GM18951 (cell line): Measurements from ENCODE around the gene EFNA5.

Source experiments
- POLR2A ChIP-seq: IDR thresholded peaks from 4 replicates; pipeline ENCODE4 v1.6.1; 2011; ENCODE audit warnings: mild to moderate bottlenecking; ENCODE audit not compliant: insufficient read length, insufficient read depth; ENCODE audit errors: extremely low read depth
- in situ Hi-C: fragments of 300-500 bp; cut with MboI; formaldehyde crosslinking; loops from one replicate; pipeline ENCODE4 v1.12.0; 2022; ENCODE audit warnings: low sequenced_read_pairs, mixed read lengths, inconsistent platforms; ENCODE audit not compliant: unreplicated experiment

The EFNA5 gene

GRCh38 chr5:107670932-107671741 lies at the start of gene EFNA5:
Gene EFNA5 (minus strand): TSS chr5:107670937.
- TF ChIP-seq POLR2A = no peak
- in situ Hi-C loops = no loop called here

- no peak for TF ChIP-seq POLR2A
- in situ Hi-C loops = no loop called here
Measured at GRCh38 chr5:107719034-107719606, 48.4 kb upstream of the EFNA5 start.

- no peak for TF ChIP-seq POLR2A
- in situ Hi-C loops = no loop called here
Measured at GRCh38 chr5:107717816-107718215, 47.1 kb upstream of the EFNA5 start.

GRCh38 chr5:107713228-107713627 lies 42.5 kb upstream of the EFNA5 start:
- no peak for TF ChIP-seq POLR2A
- in situ Hi-C loops = no loop called here

- in situ Hi-C loops = no loop called here
Measured at GRCh38 chr5:107712359-107712870, 41.7 kb upstream of the EFNA5 start.

GRCh38 chr5:107705402-107706014 lies 34.8 kb upstream of the EFNA5 start:
- in situ Hi-C loops = no loop called here
- TF ChIP-seq POLR2A = no peak

More at GRCh38 chr5:107712359-107712870, 41.7 kb upstream of the EFNA5 start:
- TF ChIP-seq POLR2A = no peak

GRCh38 chr5:107704681-107705401 lies 34.1 kb upstream of the EFNA5 start:
- in situ Hi-C loops = no loop called here
- TF ChIP-seq POLR2A = no peak

GRCh38 chr5:107700481-107700880 lies 29.7 kb upstream of the EFNA5 start:
- in situ Hi-C loops = no loop called here

GRCh38 chr5:107699425-107699824 lies 28.7 kb upstream of the EFNA5 start:
- in situ Hi-C loops = no loop called here
- no peak for TF ChIP-seq POLR2A

More at GRCh38 chr5:107700481-107700880, 29.7 kb upstream of the EFNA5 start:
- TF ChIP-seq POLR2A = no peak

- in situ Hi-C loops = no loop called here
- no peak for TF ChIP-seq POLR2A
Measured at GRCh38 chr5:107698286-107698685, 27.5 kb upstream of the EFNA5 start.

- in situ Hi-C loops = no loop called here
- no peak for TF ChIP-seq POLR2A
Measured at GRCh38 chr5:107696498-107696897, 25.8 kb upstream of the EFNA5 start.

GRCh38 chr5:107696080-107696479 lies 25.3 kb upstream of the EFNA5 start:
- in situ Hi-C loops = no loop called here

GRCh38 chr5:107687937-107688336 lies 17.2 kb upstream of the EFNA5 start:
- TF ChIP-seq POLR2A = no peak
- in situ Hi-C loops = no loop called here

More at GRCh38 chr5:107696080-107696479, 25.3 kb upstream of the EFNA5 start:
- TF ChIP-seq POLR2A = no peak
